HL-60 (cell line): Measurements from ENCODE around the gene PARD3.

Experiments used
- DNase-seq, 2 experiments: peaks; one replicate each; pipeline ENCODE4 v3.0.0-alpha.2; 2010 to 2020; ENCODE audit warnings: low read depth in 1 of 2, low spot score in 1 of 2
- H3K27ac ChIP-seq: fragments of 250-450 bp; sonication (Bioruptor Pico); replicated peaks from 2 replicates; pipeline ENCODE4 v1.5.1; 2020; ENCODE audit warnings: mild to moderate bottlenecking, moderate library complexity
- H3K27me3 ChIP-seq: fragments of 250-450 bp; sonication (Bioruptor Pico); 2 replicates; pipeline ENCODE4 v1.5.1; 2021; ENCODE audit warnings: mild to moderate bottlenecking, moderate library complexity; ENCODE audit not compliant: insufficient read depth, poor library complexity, severe bottlenecking
- H3K4me3 ChIP-seq: replicated peaks from 2 replicates; pipeline ENCODE4 v1.5.1; 2011; ENCODE audit warnings: mild to moderate bottlenecking, control low read depth, low read length; ENCODE audit not compliant: insufficient read depth
- GABPA ChIP-seq: IDR thresholded peaks from 2 replicates; pipeline ENCODE4 v1.6.1; 2012; ENCODE audit warnings: low read depth
- POLR2AphosphoS5 ChIP-seq: IDR thresholded peaks from 2 replicates; pipeline ENCODE4 v1.6.1; 2012; ENCODE audit warnings: low read depth
- REST ChIP-seq: IDR thresholded peaks from 2 replicates; pipeline ENCODE4 v1.6.1; 2012; ENCODE audit warnings: low read depth; ENCODE audit not compliant: insufficient replicate concordance
- SPI1 ChIP-seq: IDR thresholded peaks from 2 replicates; pipeline ENCODE4 v1.6.1; 2012; ENCODE audit warnings: low read depth, mild to moderate bottlenecking, borderline replicate concordance
- TF ChIP-seq, protein P1 (sequence below): IDR thresholded peaks from one replicate; pipeline ENCODE4 v1.5.1; 2011; ENCODE audit warnings: low read length, control low read depth, inconsistent platforms; ENCODE audit not compliant: insufficient read depth

The PARD3 gene

DNA sequence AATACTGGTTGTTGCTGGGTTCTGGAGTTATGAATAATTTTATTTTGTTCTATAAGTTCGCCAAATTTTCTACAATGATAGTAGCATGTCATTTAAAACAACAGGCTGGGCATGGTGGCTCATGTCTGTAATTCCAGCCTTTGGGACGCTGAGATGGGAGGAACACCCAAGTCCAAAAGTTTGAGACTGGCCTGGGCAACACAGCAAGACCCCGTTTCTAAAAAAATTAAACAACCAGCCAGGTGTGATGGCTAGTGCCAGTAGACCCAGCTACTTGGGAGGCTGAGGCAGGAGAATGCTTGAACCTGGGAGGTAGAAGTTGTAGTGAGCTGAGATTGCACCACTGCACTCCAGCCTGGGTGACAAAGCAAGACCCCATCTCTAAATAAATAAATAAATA, 347.7 kb downstream of the PARD3 start:
- Histone ChIP-seq H3K4me3 (no peak overlapping the region), H3K27me3 (no peaks in the 10 kb centered on the region), H3K27ac (no peak overlapping the region)
- TF ChIP-seq, protein P1, sequence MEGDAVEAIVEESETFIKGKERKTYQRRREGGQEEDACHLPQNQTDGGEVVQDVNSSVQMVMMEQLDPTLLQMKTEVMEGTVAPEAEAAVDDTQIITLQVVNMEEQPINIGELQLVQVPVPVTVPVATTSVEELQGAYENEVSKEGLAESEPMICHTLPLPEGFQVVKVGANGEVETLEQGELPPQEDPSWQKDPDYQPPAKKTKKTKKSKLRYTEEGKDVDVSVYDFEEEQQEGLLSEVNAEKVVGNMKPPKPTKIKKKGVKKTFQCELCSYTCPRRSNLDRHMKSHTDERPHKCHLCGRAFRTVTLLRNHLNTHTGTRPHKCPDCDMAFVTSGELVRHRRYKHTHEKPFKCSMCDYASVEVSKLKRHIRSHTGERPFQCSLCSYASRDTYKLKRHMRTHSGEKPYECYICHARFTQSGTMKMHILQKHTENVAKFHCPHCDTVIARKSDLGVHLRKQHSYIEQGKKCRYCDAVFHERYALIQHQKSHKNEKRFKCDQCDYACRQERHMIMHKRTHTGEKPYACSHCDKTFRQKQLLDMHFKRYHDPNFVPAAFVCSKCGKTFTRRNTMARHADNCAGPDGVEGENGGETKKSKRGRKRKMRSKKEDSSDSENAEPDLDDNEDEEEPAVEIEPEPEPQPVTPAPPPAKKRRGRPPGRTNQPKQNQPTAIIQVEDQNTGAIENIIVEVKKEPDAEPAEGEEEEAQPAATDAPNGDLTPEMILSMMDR: no peak
- TF ChIP-seq GABPA (no peak), SPI1 (no peak), POLR2AphosphoS5 (no peak)
- no peak for DNase-seq

DNA sequence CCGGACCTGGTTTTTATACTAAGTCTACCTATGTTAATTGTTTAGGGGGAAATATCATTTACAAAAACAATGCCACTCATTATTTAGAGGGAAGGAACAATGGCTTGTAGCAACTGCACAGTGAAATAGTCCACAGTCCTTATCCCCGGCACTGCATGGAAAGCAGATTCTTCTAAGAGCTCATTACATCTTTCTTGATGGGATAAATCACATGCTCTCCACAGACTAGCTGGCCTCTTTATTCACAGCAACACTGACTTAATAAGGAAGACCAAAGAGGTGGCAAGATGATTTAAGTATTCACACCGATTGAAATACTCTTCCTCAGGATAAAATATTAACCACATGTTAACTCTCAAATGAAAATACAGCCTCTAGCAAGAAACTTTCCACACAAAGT, 349.4 kb downstream of the PARD3 start:
- Histone ChIP-seq H3K4me3 (no peak overlapping the region), H3K27me3 (no peaks in the 10 kb centered on the region), H3K27ac (no peak overlapping the region)
- TF ChIP-seq GABPA: no peak
- TF ChIP-seq REST: no peak
- TF ChIP-seq SPI1: no peak
- no peak for TF ChIP-seq POLR2AphosphoS5
- TF ChIP-seq, protein P1: no peak
- DNase-seq: no peak

DNA sequence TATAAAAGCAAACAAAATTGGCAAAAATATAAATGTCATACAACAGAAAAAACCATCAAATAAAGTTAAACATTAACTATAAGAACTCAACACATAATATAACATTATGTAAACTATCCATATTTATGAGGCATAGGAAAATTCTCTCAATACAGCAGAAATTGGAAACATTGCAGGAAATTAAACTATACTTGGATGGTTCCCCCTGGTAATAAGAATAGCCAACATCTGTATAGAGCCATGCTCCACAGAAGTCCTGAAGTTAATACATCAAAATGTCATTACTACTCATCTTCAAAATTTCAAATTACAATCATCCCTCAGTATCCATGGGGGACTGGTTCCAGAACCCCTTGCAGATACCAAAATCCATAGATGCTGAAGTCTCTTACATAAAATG, 350.5 kb downstream of the PARD3 start:
- Histone ChIP-seq H3K4me3 (no peak overlapping the region), H3K27me3 (no peaks in the 10 kb centered on the region), H3K27ac (no peak overlapping the region)
- TF ChIP-seq GABPA (no peak), SPI1 (no peak), POLR2AphosphoS5 (no peak), REST (no peak)
- TF ChIP-seq, protein P1: no peak
- DNase-seq: no peak

GRCh38 chr10:34464000-34464399, 351.1 kb downstream of the PARD3 start:
- Histone ChIP-seq H3K4me3 (no peak overlapping the region), H3K27ac (no peak overlapping the region), H3K27me3 (no peaks in the 10 kb centered on the region)
- DNase-seq: no peak
- TF ChIP-seq GABPA (no peak), SPI1 (no peak), POLR2AphosphoS5 (no peak), REST (no peak)
- TF ChIP-seq, protein P1: no peak
